ENCODE results near the gene SF3B6. TPM values are rescaled to one million over a fixed set of nuclear protein-coding genes. Genes with fewer than 3 reads are reported as not detected.

SF3B6 gene
- polyA plus RNA-seq, 3 donors, result 67.6 to 172 (median 146) TPM

DNA sequence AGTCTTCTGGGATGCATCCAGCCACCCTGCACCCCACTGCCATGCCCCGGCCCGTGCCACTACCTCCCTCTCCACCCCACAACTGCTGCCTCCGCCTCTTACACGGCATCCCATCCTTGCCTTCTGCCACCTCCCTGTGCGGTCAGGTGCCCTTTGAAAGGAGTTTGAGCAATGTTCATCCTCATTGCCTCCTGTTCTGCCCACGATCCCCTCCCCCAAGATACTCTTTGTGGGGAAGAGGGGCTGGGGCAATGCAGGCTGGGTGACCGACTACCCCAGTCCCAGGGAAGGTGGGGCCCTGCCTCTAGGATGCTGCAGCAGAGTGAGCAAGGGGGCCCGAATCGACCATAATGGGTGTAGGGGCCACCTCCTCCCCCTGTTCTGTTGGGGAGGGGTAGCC is 57.9 kb downstream of the SF3B6 start:
- no peak overlapping the region for H3K4me2 ChIP-seq (replicated peaks; ENCODE audit: extremely low read depth, low read length, poor library complexity, severe bottlenecking)
- H4K20me1 ChIP-seq (ENCODE audit: insufficient read depth, low read length), result no peaks in the 10 kb centered on the region
- peak overlapping the region in 1 of 2 donors; percentile 50 for H3K4me3 Mint-ChIP-seq
- no peak for DNase-seq
- no peak overlapping the region for H3K9ac ChIP-seq (ENCODE audit: insufficient read depth, low read length, poor library complexity, severe bottlenecking)
- no peaks in the 10 kb centered on the region for H3K4me1 ChIP-seq (ENCODE audit: control insufficient read depth in 1 of 2, insufficient read depth in 2 of 2, low read length in 2 of 2)
- TF ChIP-seq, protein P1, sequence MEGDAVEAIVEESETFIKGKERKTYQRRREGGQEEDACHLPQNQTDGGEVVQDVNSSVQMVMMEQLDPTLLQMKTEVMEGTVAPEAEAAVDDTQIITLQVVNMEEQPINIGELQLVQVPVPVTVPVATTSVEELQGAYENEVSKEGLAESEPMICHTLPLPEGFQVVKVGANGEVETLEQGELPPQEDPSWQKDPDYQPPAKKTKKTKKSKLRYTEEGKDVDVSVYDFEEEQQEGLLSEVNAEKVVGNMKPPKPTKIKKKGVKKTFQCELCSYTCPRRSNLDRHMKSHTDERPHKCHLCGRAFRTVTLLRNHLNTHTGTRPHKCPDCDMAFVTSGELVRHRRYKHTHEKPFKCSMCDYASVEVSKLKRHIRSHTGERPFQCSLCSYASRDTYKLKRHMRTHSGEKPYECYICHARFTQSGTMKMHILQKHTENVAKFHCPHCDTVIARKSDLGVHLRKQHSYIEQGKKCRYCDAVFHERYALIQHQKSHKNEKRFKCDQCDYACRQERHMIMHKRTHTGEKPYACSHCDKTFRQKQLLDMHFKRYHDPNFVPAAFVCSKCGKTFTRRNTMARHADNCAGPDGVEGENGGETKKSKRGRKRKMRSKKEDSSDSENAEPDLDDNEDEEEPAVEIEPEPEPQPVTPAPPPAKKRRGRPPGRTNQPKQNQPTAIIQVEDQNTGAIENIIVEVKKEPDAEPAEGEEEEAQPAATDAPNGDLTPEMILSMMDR (IDR thresholded peaks at IDR 0.05), result no peak
- H3K27ac Mint-ChIP-seq, result no peak overlapping the region
- H3K36me3 ChIP-seq (replicated peaks in 1 of 2; ENCODE audit: control insufficient read depth in 1 of 2, insufficient read depth in 2 of 2, low read length in 2 of 2), result peaks cover 0 to 9% of the 10 kb centered on the region in 2 donors
- H3K4me3 ChIP-seq (replicated peaks in 1 of 3; ENCODE audit: low read depth in 2 of 3, low read length in 3 of 3), result no peak overlapping the region
- peaks cover 9% of the 10 kb centered on the region in 2 donors for H3K36me3 Mint-ChIP-seq
- no peaks in the 10 kb centered on the region for H3K79me2 ChIP-seq (ENCODE audit: insufficient read depth, low read length)
- no peak overlapping the region for H2AFZ ChIP-seq (ENCODE audit: insufficient read depth, low read depth, low read length, poor library complexity, severe bottlenecking)
- intact Hi-C loops (cut with micrococcal nuclease), result no loop called here
- H3K9me3 Mint-ChIP-seq, result no peaks in the 10 kb centered on the region
- H3K27me3 Mint-ChIP-seq (ENCODE audit: low read depth in 3 of 3), result peaks cover 1 to 3% (median 2%) of the 10 kb centered on the region in 3 donors
- H3K9me3 ChIP-seq (replicated peaks in 1 of 2; ENCODE audit: control insufficient read depth in 1 of 2, insufficient read depth in 1 of 2, low read length in 2 of 2), result no peaks in the 10 kb centered on the region
- no peaks in the 10 kb centered on the region for H3K4me1 Mint-ChIP-seq
- no peaks in the 10 kb centered on the region for H3K27me3 ChIP-seq (ENCODE audit: control insufficient read depth in 2 of 2, insufficient read depth in 2 of 2, low read length in 2 of 2)
- no peak overlapping the region for H3K27ac ChIP-seq (ENCODE audit: low read depth in 1 of 2, low read length in 2 of 2)
- 87% methylated on average over 3 of the region's 9 CpGs for WGBS (ENCODE audit: insufficient coverage)

DNA sequence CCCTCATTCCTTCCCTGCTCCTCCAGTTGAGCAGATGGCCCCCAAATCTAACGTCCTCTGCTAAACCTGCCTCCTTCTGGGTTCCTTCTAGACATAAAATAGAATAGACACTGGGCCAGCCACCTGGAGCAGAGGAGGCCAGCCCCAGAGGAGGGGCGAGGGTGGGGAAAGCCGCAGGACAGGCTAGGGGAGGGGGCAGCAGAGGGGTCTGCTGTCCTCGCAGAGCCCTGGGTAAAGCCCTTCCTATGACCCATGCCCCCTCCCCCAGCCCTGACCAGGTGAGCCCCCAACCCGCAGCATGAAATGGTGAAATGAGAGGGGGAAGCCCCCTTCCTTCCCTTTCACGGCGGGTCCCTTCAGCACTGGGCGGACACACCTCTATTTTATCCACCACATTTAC is 58.4 kb downstream of the SF3B6 start:
- TF ChIP-seq, protein P1 (IDR thresholded peaks at IDR 0.05), result no peak
- DNase-seq, result no peak
- H3K27me3 Mint-ChIP-seq (ENCODE audit: low read depth in 3 of 3), result peaks cover 1 to 7% (median 5%) of the 10 kb centered on the region in 3 donors
- Histone ChIP-seq H3K79me2 (ENCODE audit: insufficient read depth, low read length) (no peaks in the 10 kb centered on the region), H3K27me3 (ENCODE audit: control insufficient read depth in 2 of 2, insufficient read depth in 2 of 2, low read length in 2 of 2) (peaks cover 0 to 2% of the 10 kb centered on the region in 2 donors), H2AFZ (ENCODE audit: insufficient read depth, low read depth, low read length, poor library complexity, severe bottlenecking) (no peak overlapping the region), H3K4me1 (ENCODE audit: control insufficient read depth in 1 of 2, insufficient read depth in 2 of 2, low read length in 2 of 2) (no peaks in the 10 kb centered on the region), H3K4me2 (replicated peaks; ENCODE audit: extremely low read depth, low read length, poor library complexity, severe bottlenecking) (no peak overlapping the region), H3K36me3 (replicated peaks in 1 of 2; ENCODE audit: control insufficient read depth in 1 of 2, insufficient read depth in 2 of 2, low read length in 2 of 2) (peaks cover 0 to 4% of the 10 kb centered on the region in 2 donors), H3K4me3 (replicated peaks in 1 of 3; ENCODE audit: low read depth in 2 of 3, low read length in 3 of 3) (no peak overlapping the region), H3K27ac (ENCODE audit: low read depth in 1 of 2, low read length in 2 of 2) (no peak overlapping the region), H3K9ac (ENCODE audit: insufficient read depth, low read length, poor library complexity, severe bottlenecking) (no peak overlapping the region), H3K9me3 (replicated peaks in 1 of 2; ENCODE audit: control insufficient read depth in 1 of 2, insufficient read depth in 1 of 2, low read length in 2 of 2) (no peaks in the 10 kb centered on the region), H4K20me1 (ENCODE audit: insufficient read depth, low read length) (no peaks in the 10 kb centered on the region)
- intact Hi-C loops (cut with micrococcal nuclease), result no loop called here
- H3K4me3 Mint-ChIP-seq, result no peak overlapping the region
- peaks cover 0 to under 1% (median 0%) of the 10 kb centered on the region in 7 donors for H3K9me3 Mint-ChIP-seq
- peaks cover 3% of the 10 kb centered on the region for H3K4me1 Mint-ChIP-seq
- H3K36me3 Mint-ChIP-seq, result peaks cover 4 to 5% of the 10 kb centered on the region in 2 donors
- WGBS (ENCODE audit: insufficient coverage), result 65% methylated on average over 3 of the region's 8 CpGs
- H3K27ac Mint-ChIP-seq, result no peak overlapping the region

Small RNA genes within 50 kb of the gene (small RNA-seq; reads per million reads assigned to genes)
- not detected for gene RNU6-370P (ENCODE audit: insufficient read length, low read depth)

Other genes starting within 250 kb of the SF3B6 start
- 10 to 100 TPM in 1 of 3 donors, 1 to 10 TPM in 2; 4.9 to 12.1 (median 7.2) TPM for gene ATAD2B, start 149.2 kb downstream of the SF3B6 start, polyA plus RNA-seq
- gene UBXN2A, start 135.9 kb downstream of the SF3B6 start, polyA plus RNA-seq, result 1 to 10 TPM; 2.0 to 6.8 (median 5.5) TPM
- under 1 TPM in 2 of 3 donors, not detected in 1; 0.03 to 0.46 TPM for gene MFSD2B, start 66.2 kb downstream of the SF3B6 start, polyA plus RNA-seq
- gene WDCP, start 28.9 kb downstream of the SF3B6 start, polyA plus RNA-seq, result 1 to 10 TPM in 1 of 3 donors, under 1 TPM in 2; 0.43 to 1.3 (median 0.69) TPM
- gene FKBP1B, start 26.6 kb downstream of the SF3B6 start, polyA plus RNA-seq, result 10 to 100 TPM in 1 of 3 donors, 1 to 10 TPM in 2; 5.2 to 10.1 (median 7.2) TPM
- 10 to 100 TPM; 24.5 to 41.7 (median 34.9) TPM for gene TP53I3, start 8.5 kb upstream of the SF3B6 start, polyA plus RNA-seq
- gene PFN4, start 47.0 kb upstream of the SF3B6 start, polyA plus RNA-seq, result not detected
- gene FAM228B, start 47.1 kb upstream of the SF3B6 start, polyA plus RNA-seq, result 10 to 100 TPM in 1 of 3 donors, 1 to 10 TPM in 2; 6.5 to 16.1 (median 7.5) TPM
- gene FAM228A, start 98.7 kb upstream of the SF3B6 start, polyA plus RNA-seq, result under 1 TPM in 2 of 3 donors, not detected in 1; 0.09 to 0.17 TPM